Measurements from ENCODE around the gene LAIR2. TPM values are rescaled to one million over a fixed set of nuclear protein-coding genes. Genes with fewer than 3 reads are reported as not detected.

Gene LAIR2
- polyA plus RNA-seq, 5 donors = 0.38 to 1.6 TPM; not detected in 3

- DNase-seq = no peak
These were observed 30.8 kb downstream of the LAIR2 start for GRCh38 chr19:54533476-54533875.

GRCh38 chr19:54534156-54534555 lies 31.5 kb downstream of the LAIR2 start:
- no peak for DNase-seq

- DNase-seq = no peak
These were observed 33.0 kb downstream of the LAIR2 start for GRCh38 chr19:54535601-54536000.

- DNase-seq = no peak
These were observed 34.3 kb downstream of the LAIR2 start for GRCh38 chr19:54536956-54537355.

GRCh38 chr19:54541712-54542111 lies 39.1 kb downstream of the LAIR2 start:
- DNase-seq = no peak

- no peak for DNase-seq
These were observed 46.2 kb downstream of the LAIR2 start for GRCh38 chr19:54548806-54549205.

- no peak for DNase-seq
These were observed 46.6 kb downstream of the LAIR2 start for GRCh38 chr19:54549224-54549623.

GRCh38 chr19:54551293-54551692 lies 48.7 kb downstream of the LAIR2 start:
- DNase-seq = no peak

- DNase-seq = no peak
These were observed 49.6 kb downstream of the LAIR2 start for GRCh38 chr19:54551950-54552912.

- DNase-seq = no peak
These were observed 50.3 kb downstream of the LAIR2 start for GRCh38 chr19:54552913-54553310.

- DNase-seq = no peak
These were observed 51.4 kb downstream of the LAIR2 start for GRCh38 chr19:54554006-54554405.

- DNase-seq = no peak
These were observed 52.3 kb downstream of the LAIR2 start for GRCh38 chr19:54554896-54555295.

- no peak for DNase-seq
These were observed 53.6 kb downstream of the LAIR2 start for GRCh38 chr19:54556194-54556593.

- no peak for DNase-seq
These were observed 55.7 kb downstream of the LAIR2 start for GRCh38 chr19:54558339-54558738.

Other genes starting within 250 kb of the LAIR2 start
- gene LILRB5, start 245.6 kb upstream of the LAIR2 start, polyA plus RNA-seq (ENCODE audit: insufficient read depth in 1 of 5, insufficient read length in 5 of 5, low replicate concordance in 1 of 5) = 1 to 10 TPM; 3.9 to 5.0 (median 4.8) TPM
- gene LILRB2, start 221.7 kb upstream of the LAIR2 start, polyA plus RNA-seq (ENCODE audit: insufficient read depth in 1 of 5, insufficient read length in 5 of 5, low replicate concordance in 1 of 5) = 1 to 10 TPM; 1.5 to 3.3 (median 1.7) TPM
- gene LILRA5, start 189.7 kb upstream of the LAIR2 start, polyA plus RNA-seq (ENCODE audit: insufficient read depth in 1 of 5, insufficient read length in 5 of 5, low replicate concordance in 1 of 5) = under 1 TPM; 0.28 to 0.81 (median 0.55) TPM
- under 1 TPM in 2 of 5 donors, not detected in 3; 0.13 to 0.26 TPM for gene LILRA4, start 163.7 kb upstream of the LAIR2 start, polyA plus RNA-seq (ENCODE audit: insufficient read depth in 1 of 5, insufficient read length in 5 of 5, low replicate concordance in 1 of 5)
- 10 to 100 TPM in 1 of 5 donors, 1 to 10 TPM in 4; 5.7 to 11.6 (median 6.7) TPM for gene LAIR1, start 137.9 kb upstream of the LAIR2 start, polyA plus RNA-seq (ENCODE audit: insufficient read depth in 1 of 5, insufficient read length in 5 of 5, low replicate concordance in 1 of 5)
- 10 to 100 TPM in 1 of 5 donors, 1 to 10 TPM in 4; 2.9 to 11.7 (median 4.0) TPM for gene TTYH1, start 87.4 kb upstream of the LAIR2 start, polyA plus RNA-seq (ENCODE audit: insufficient read depth in 1 of 5, insufficient read length in 5 of 5, low replicate concordance in 1 of 5)
- 100 to 1,000 TPM; 109 to 225 (median 164) TPM for gene LENG8, start 53.6 kb upstream of the LAIR2 start, polyA plus RNA-seq (ENCODE audit: insufficient read depth in 1 of 5, insufficient read length in 5 of 5, low replicate concordance in 1 of 5)
- gene LENG9, start 39.1 kb upstream of the LAIR2 start, polyA plus RNA-seq (ENCODE audit: insufficient read depth in 1 of 5, insufficient read length in 5 of 5, low replicate concordance in 1 of 5) = 1 to 10 TPM; 2.9 to 7.7 (median 3.4) TPM
- 10 to 100 TPM; 25.8 to 76.8 (median 34.3) TPM for gene CDC42EP5, start 29.5 kb upstream of the LAIR2 start, polyA plus RNA-seq (ENCODE audit: insufficient read depth in 1 of 5, insufficient read length in 5 of 5, low replicate concordance in 1 of 5)
- 1 to 10 TPM in 2 of 5 donors, under 1 TPM in 3; 0.76 to 1.7 (median 0.96) TPM for gene LILRA2, start 71.0 kb downstream of the LAIR2 start, polyA plus RNA-seq (ENCODE audit: insufficient read depth in 1 of 5, insufficient read length in 5 of 5, low replicate concordance in 1 of 5)
- gene LILRA1, start 90.8 kb downstream of the LAIR2 start, polyA plus RNA-seq (ENCODE audit: insufficient read depth in 1 of 5, insufficient read length in 5 of 5, low replicate concordance in 1 of 5) = under 1 TPM; 0.22 to 0.54 (median 0.41) TPM
- gene LILRB1, start 127.7 kb downstream of the LAIR2 start, polyA plus RNA-seq (ENCODE audit: insufficient read depth in 1 of 5, insufficient read length in 5 of 5, low replicate concordance in 1 of 5) = 1 to 10 TPM; 1.3 to 2.1 (median 1.7) TPM
- gene LILRB4, start 160.2 kb downstream of the LAIR2 start, polyA plus RNA-seq (ENCODE audit: insufficient read depth in 1 of 5, insufficient read length in 5 of 5, low replicate concordance in 1 of 5) = 1 to 10 TPM; 1.1 to 1.7 (median 1.4) TPM
- gene KIR3DL3, start 221.6 kb downstream of the LAIR2 start, polyA plus RNA-seq (ENCODE audit: insufficient read depth in 1 of 5, insufficient read length in 5 of 5, low replicate concordance in 1 of 5) = not detected
- gene KIR2DL3, start 235.7 kb downstream of the LAIR2 start, polyA plus RNA-seq (ENCODE audit: insufficient read depth in 1 of 5, insufficient read length in 5 of 5, low replicate concordance in 1 of 5) = under 1 TPM in 4 of 5 donors, not detected in 1; 0.16 to 0.35 (median 0.18) TPM

Measured in right lung (tissue), 5 donors.